HepG2 (cell line): ENCODE measurements around the gene AGAP1. TPM values are rescaled to one million over a fixed set of nuclear protein-coding genes. Genes with fewer than 3 reads are reported as not detected.

Source experiments
- AHR ChIP-seq: IDR thresholded peaks from 2 replicates; pipeline ENCODE4 v1.6.1; 2018; ENCODE audit warnings: missing genetic modification reagents, missing compliant biosample characterization
- ATAD3A ChIP-seq: sonication (generic); formaldehyde crosslinking; IDR thresholded peaks from 2 replicates; pipeline ENCODE4 v1.4.0; 2020; ENCODE audit warnings: missing genetic modification reagents
- CHD4 ChIP-seq: fragments of 200-600 bp; sonication (generic); IDR thresholded peaks from 2 replicates; pipeline ENCODE4 v1.7.0; 2017; ENCODE audit warnings: mild to moderate bottlenecking, low read length, borderline replicate concordance
- GPN1 ChIP-seq: sonication (generic); formaldehyde crosslinking; IDR thresholded peaks from 2 replicates; pipeline ENCODE4 v1.5.1; 2020; ENCODE audit warnings: missing genetic modification reagents, borderline replicate concordance
- IRF2 ChIP-seq: IDR thresholded peaks from 2 replicates; pipeline ENCODE4 v1.6.1; 2018; ENCODE audit warnings: missing genetic modification reagents, missing compliant biosample characterization
- KDM3A ChIP-seq: IDR thresholded peaks from 2 replicates; pipeline ENCODE4 v1.6.1; 2018; ENCODE audit warnings: low read depth, missing compliant biosample characterization
- KLF12 ChIP-seq: sonication (generic); formaldehyde crosslinking; IDR thresholded peaks from 2 replicates; pipeline ENCODE4 v1.4.0; 2020; ENCODE audit warnings: missing genetic modification reagents, borderline replicate concordance
- LCORL ChIP-seq, 2 experiments: fragments of 450-650 bp in 1 of 2; sonication (generic) in 1 of 2; formaldehyde crosslinking in 1 of 2; IDR thresholded peaks; 2 replicates each; pipeline versions ENCODE4 v1.5.0 to v1.6.1; 2017 to 2020; ENCODE audit warnings: antibody characterized with exemption in 1 of 2, missing genetic modification reagents in 1 of 2
- NFRKB ChIP-seq: fragments of 450-650 bp; IDR thresholded peaks from 2 replicates; pipeline ENCODE4 v1.6.1; 2017
- PHF5A ChIP-seq: IDR thresholded peaks from one replicate; pipeline ENCODE4 v1.6.1; 2018; ENCODE audit warnings: low read depth, missing genetic modification reagents; ENCODE audit not compliant: unreplicated experiment
- PRMT3 ChIP-seq: sonication (generic); formaldehyde crosslinking; IDR thresholded peaks from 2 replicates; pipeline ENCODE4 v1.8.1; 2022; ENCODE audit warnings: low read depth, mild to moderate bottlenecking, moderate library complexity, missing genetic modification reagents, borderline replicate concordance
- SMARCE1 ChIP-seq: fragments of 450-650 bp; IDR thresholded peaks from 2 replicates; pipeline ENCODE4 v1.6.1; 2017; ENCODE audit warnings: borderline replicate concordance
- ZBTB38 ChIP-seq: sonication (generic); formaldehyde crosslinking; IDR thresholded peaks from 2 replicates; pipeline ENCODE4 v1.5.1; 2020; ENCODE audit warnings: mild to moderate bottlenecking, missing genetic modification reagents
- ZIK1 ChIP-seq: sonication (generic); formaldehyde crosslinking; IDR thresholded peaks from 2 replicates; pipeline ENCODE4 v1.5.0; 2020; ENCODE audit warnings: mild to moderate bottlenecking, low read depth, missing genetic modification reagents, borderline replicate concordance
- ZNF570 ChIP-seq: sonication (generic); formaldehyde crosslinking; IDR thresholded peaks from 2 replicates; pipeline ENCODE4 v1.4.0; 2020; ENCODE audit warnings: mild to moderate bottlenecking, missing genetic modification reagents, borderline replicate concordance
- ZNF652 ChIP-seq: IDR thresholded peaks from 2 replicates; pipeline ENCODE4 v1.6.1; 2016; ENCODE audit warnings: low read depth, borderline replicate concordance
- ZNF678 ChIP-seq: sonication (generic); formaldehyde crosslinking; IDR thresholded peaks from 2 replicates; pipeline ENCODE4 v1.4.0; 2020; ENCODE audit warnings: mild to moderate bottlenecking, missing genetic modification reagents
- ZNF724P ChIP-seq: sonication (generic); formaldehyde crosslinking; IDR thresholded peaks from 2 replicates; pipeline ENCODE4 v1.8.0; 2022; ENCODE audit warnings: missing genetic modification reagents, borderline replicate concordance
- ZNF773 ChIP-seq: sonication (generic); formaldehyde crosslinking; IDR thresholded peaks from 2 replicates; pipeline ENCODE4 v1.4.0; 2020; ENCODE audit warnings: missing genetic modification reagents, borderline replicate concordance
- ZNF781 ChIP-seq: sonication (generic); formaldehyde crosslinking; IDR thresholded peaks from 2 replicates; pipeline ENCODE4 v1.5.1; 2020; ENCODE audit warnings: borderline replicate concordance, mild to moderate bottlenecking, missing genetic modification reagents; ENCODE audit errors: not compliant biosample characterization
- ZNF792 ChIP-seq: IDR thresholded peaks from 2 replicates; pipeline ENCODE4 v1.6.1; 2016
- polyA plus RNA-seq, 8 experiments: library from polyadenylated mRNA; depleted of rRNA in 3 of 8; stranded (reverse) in 7 of 8; unstranded in 1 of 8; fragments of >200 nt; fragmentation: Illumina TruSeq in 4 of 8; extraction: Trizol in 4 of 8; gene quantifications; 2 replicates each; pipeline versions ENCODE4 v1.2.1 to v1.2.3, GENCODE V29; 2011 to 2016; ENCODE audit warnings: low read depth in 4 of 8, missing spikeins in 1 of 8, mixed read lengths in 1 of 8; ENCODE audit not compliant: insufficient read depth in 1 of 8
- total RNA-seq, 5 experiments: library from RNA; depleted of rRNA; stranded (reverse); fragments of >200 nt; fragmentation: Illumina TruSeq; extraction: Trizol; gene quantifications; 2 replicates each; pipeline ENCODE4 v1.2.3, GENCODE V29; 2016; ENCODE audit warnings: low read depth in 1 of 5
- TF ChIP-seq, protein P1 (sequence below): sonication (generic); formaldehyde crosslinking; IDR thresholded peaks from 2 replicates; pipeline ENCODE4 v1.8.1; 2023; ENCODE audit warnings: mild to moderate bottlenecking, missing genetic modification reagents
- TF ChIP-seq, protein P2 (sequence below): sonication (generic); formaldehyde crosslinking; IDR thresholded peaks from 2 replicates; pipeline ENCODE4 v1.4.0; 2020; ENCODE audit warnings: missing genetic modification reagents, mild to moderate bottlenecking, borderline replicate concordance
- TF ChIP-seq, protein P3 (sequence below): sonication (generic); formaldehyde crosslinking; IDR thresholded peaks from 2 replicates; pipeline ENCODE4 v1.4.0; 2020; ENCODE audit warnings: missing genetic modification reagents
- TF ChIP-seq, protein P4 (sequence below): sonication (generic); formaldehyde crosslinking; IDR thresholded peaks from 2 replicates; pipeline ENCODE4 v1.5.1; 2020; ENCODE audit warnings: mild to moderate bottlenecking, moderate library complexity, missing genetic modification reagents

Gene AGAP1
- total and polyA plus RNA-seq, 2 of the 13 experiments (the other 11 are each of a cell fraction or from before 2014, with no cell fraction given): 21.2 to 32.7 TPM

DNA sequence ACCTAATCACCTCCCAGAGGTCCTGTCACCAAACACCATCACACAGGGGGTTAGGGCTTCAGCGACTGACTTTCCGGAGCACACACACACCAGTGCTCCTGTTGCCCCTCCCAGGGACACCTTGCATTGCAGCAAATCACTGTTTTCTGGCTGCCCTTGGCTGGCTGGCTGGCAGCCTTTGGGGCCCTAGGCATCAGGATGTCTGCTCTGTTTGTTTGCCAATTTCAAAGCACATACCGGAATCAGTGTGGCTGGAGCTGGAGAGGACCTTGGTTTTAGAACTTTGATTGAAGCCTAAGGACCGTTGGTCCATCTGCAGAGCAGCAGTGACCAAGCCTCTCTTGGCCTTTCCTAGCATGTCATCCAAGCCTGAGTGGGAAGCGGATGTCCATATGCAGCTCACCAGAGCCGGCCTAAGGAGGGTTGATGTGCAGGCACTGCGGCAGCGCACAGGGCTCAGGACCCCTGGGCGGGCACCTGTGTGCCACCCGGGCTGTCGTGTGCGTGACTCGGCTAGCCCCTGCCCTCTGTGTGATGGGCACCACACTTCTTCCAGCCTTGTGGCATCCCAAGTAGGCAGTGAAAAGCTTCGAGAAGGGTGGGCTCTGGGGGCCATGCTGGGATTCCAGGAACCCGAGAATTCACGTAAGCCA lies 612.2 kb downstream of the AGAP1 start (continued):
- TF ChIP-seq KDM3A (CRISPR knock-in tag) (no peak), IRF2 (CRISPR knock-in tag) (peak; percentile 59; the same call in 1 of the 2 replicates), ZNF773 (no peak), SMARCE1 (no peak), ZNF678 (CRISPR knock-in tag) (no peak), ZNF724P (CRISPR knock-in tag) (no peak), ZNF570 (CRISPR knock-in tag) (no peak), KLF12 (CRISPR knock-in tag) (no peak), GPN1 (CRISPR knock-in tag) (no peak), PHF5A (CRISPR knock-in tag) (peak; percentile 68), NFRKB (no peak), ZBTB38 (CRISPR knock-in tag) (peak; percentile 72), ATAD3A (CRISPR knock-in tag) (no peak), PRMT3 (CRISPR knock-in tag) (no peak), ZIK1 (CRISPR knock-in tag) (no peak), ZNF652 (CRISPR knock-in tag) (no peak), AHR (CRISPR knock-in tag) (no peak), ZNF792 (CRISPR knock-in tag) (no peak), LCORL (IDR thresholded peaks at IDR 0.05) (no peak), LCORL (CRISPR knock-in tag; IDR thresholded peaks at IDR 0.05) (peak; percentile 71; the same call in 1 of the 2 replicates), ZNF781 (CRISPR knock-in tag) (no peak), CHD4 (no peak)
- TF ChIP-seq, protein P1, sequence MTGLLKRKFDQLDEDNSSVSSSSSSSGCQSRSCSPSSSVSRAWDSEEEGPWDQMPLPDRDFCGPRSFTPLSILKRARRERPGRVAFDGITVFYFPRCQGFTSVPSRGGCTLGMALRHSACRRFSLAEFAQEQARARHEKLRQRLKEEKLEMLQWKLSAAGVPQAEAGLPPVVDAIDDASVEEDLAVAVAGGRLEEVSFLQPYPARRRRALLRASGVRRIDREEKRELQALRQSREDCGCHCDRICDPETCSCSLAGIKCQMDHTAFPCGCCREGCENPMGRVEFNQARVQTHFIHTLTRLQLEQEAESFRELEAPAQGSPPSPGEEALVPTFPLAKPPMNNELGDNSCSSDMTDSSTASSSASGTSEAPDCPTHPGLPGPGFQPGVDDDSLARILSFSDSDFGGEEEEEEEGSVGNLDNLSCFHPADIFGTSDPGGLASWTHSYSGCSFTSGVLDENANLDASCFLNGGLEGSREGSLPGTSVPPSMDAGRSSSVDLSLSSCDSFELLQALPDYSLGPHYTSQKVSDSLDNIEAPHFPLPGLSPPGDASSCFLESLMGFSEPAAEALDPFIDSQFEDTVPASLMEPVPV (CRISPR knock-in tag): no peak
- TF ChIP-seq, protein P2, sequence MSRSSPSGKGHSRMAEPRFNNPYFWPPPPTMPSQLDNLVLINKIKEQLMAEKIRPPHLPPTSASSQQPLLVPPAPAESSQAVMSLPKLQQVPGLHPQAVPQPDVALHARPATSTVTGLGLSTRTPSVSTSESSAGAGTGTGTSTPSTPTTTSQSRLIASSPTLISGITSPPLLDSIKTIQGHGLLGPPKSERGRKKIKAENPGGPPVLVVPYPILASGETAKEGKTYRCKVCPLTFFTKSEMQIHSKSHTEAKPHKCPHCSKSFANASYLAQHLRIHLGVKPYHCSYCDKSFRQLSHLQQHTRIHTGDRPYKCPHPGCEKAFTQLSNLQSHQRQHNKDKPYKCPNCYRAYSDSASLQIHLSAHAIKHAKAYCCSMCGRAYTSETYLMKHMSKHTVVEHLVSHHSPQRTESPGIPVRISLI (CRISPR knock-in tag): no peak
- TF ChIP-seq, protein P3, sequence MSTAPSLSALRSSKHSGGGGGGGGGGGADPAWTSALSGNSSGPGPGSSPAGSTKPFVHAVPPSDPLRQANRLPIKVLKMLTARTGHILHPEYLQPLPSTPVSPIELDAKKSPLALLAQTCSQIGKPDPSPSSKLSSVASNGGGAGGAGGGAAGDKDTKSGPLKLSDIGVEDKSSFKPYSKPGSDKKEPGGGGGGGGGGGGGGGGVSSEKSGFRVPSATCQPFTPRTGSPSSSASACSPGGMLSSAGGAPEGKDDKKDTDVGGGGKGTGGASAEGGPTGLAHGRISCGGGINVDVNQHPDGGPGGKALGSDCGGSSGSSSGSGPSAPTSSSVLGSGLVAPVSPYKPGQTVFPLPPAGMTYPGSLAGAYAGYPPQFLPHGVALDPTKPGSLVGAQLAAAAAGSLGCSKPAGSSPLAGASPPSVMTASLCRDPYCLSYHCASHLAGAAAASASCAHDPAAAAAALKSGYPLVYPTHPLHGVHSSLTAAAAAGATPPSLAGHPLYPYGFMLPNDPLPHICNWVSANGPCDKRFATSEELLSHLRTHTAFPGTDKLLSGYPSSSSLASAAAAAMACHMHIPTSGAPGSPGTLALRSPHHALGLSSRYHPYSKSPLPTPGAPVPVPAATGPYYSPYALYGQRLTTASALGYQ (CRISPR knock-in tag): 0 out of 2 replicates have a peak, but pooled peaks have one; percentile 28
- TF ChIP-seq, protein P4, sequence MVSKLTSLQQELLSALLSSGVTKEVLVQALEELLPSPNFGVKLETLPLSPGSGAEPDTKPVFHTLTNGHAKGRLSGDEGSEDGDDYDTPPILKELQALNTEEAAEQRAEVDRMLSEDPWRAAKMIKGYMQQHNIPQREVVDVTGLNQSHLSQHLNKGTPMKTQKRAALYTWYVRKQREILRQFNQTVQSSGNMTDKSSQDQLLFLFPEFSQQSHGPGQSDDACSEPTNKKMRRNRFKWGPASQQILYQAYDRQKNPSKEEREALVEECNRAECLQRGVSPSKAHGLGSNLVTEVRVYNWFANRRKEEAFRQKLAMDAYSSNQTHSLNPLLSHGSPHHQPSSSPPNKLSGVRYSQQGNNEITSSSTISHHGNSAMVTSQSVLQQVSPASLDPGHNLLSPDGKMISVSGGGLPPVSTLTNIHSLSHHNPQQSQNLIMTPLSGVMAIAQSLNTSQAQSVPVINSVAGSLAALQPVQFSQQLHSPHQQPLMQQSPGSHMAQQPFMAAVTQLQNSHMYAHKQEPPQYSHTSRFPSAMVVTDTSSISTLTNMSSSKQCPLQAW (CRISPR knock-in tag): no peak
